GM23338 (cell line): ENCODE results near the gene ATP6V1F. TPM values are rescaled to one million over a fixed set of nuclear protein-coding genes. Genes with fewer than 3 reads are reported as not detected.

Experiments used
- ATAC-seq: fragments of 200-7000 bp; cut with Tn5 transposase; 3 replicates; pipeline ENCODE4 v1.9.1; 2020
- DNase-seq: peaks from one replicate; pipeline ENCODE4 v3.0.0-alpha.2; 2015; ENCODE audit warnings: low spot score
- H2AFZ ChIP-seq: fragments of 200-600 bp; sonication (generic); 2 replicates; pipeline ENCODE4 v1.8.0; 2016; ENCODE audit warnings: antibody characterized with exemption, mild to moderate bottlenecking, moderate library complexity
- H3F3A ChIP-seq: fragments of 200-600 bp; sonication (generic); replicated peaks from 2 replicates; pipeline ENCODE4 v1.8.0; 2017; ENCODE audit warnings: antibody characterized with exemption, mixed run types, low read depth
- H3K27ac ChIP-seq: fragments of 200-600 bp; sonication (generic); 2 replicates; pipeline ENCODE4 v1.6.1; 2016; ENCODE audit warnings: low read depth
- H3K27me3 ChIP-seq: fragments of 200-600 bp; sonication (generic); 2 replicates; pipeline ENCODE4 v1.8.0; 2016; ENCODE audit warnings: mild to moderate bottlenecking, mixed run types, moderate library complexity; ENCODE audit not compliant: insufficient read depth
- H3K36me3 ChIP-seq: fragments of 200-600 bp; sonication (generic); 2 replicates; pipeline ENCODE4 v1.8.0; 2016; ENCODE audit warnings: mild to moderate bottlenecking; ENCODE audit not compliant: insufficient read depth
- H3K4me1 ChIP-seq: fragments of 200-600 bp; sonication (generic); 2 replicates; pipeline ENCODE4 v1.8.0; 2016; ENCODE audit warnings: mild to moderate bottlenecking, moderate library complexity; ENCODE audit not compliant: insufficient read depth
- H3K4me2 ChIP-seq: fragments of 200-600 bp; sonication (generic); 2 replicates; pipeline ENCODE4 v1.7.1; 2017; ENCODE audit warnings: mixed run types
- H3K4me3 ChIP-seq: fragments of 200-600 bp; sonication (generic); 2 replicates; pipeline ENCODE4 v1.6.1; 2016; ENCODE audit warnings: mixed run types
- H3K79me2 ChIP-seq: fragments of 200-600 bp; sonication (generic); replicated peaks from 2 replicates; pipeline ENCODE4 v1.8.0; 2017; ENCODE audit warnings: mild to moderate bottlenecking; ENCODE audit not compliant: insufficient read depth
- H3K9me2 ChIP-seq: fragments of 200-600 bp; sonication (generic); 2 replicates; pipeline ENCODE4 v1.8.0; 2017; ENCODE audit not compliant: insufficient read depth
- H4K20me1 ChIP-seq: fragments of 200-600 bp; sonication (generic); replicated peaks from 2 replicates; pipeline ENCODE4 v1.8.0; 2017; ENCODE audit warnings: mild to moderate bottlenecking; ENCODE audit not compliant: insufficient read depth
- H3K27ac Mint-ChIP-seq: 2 replicates; pipeline ENCODE4 v1.8.0; 2020; ENCODE audit warnings: inconsistent platforms, mild to moderate bottlenecking, moderate library complexity, mixed read lengths
- H3K27me3 Mint-ChIP-seq: 3 replicates; pipeline ENCODE4 v1.8.0; 2022; ENCODE audit warnings: low read depth, mild to moderate bottlenecking, moderate library complexity, mixed read lengths, inconsistent platforms; ENCODE audit not compliant: insufficient read depth, poor library complexity
- H3K36me3 Mint-ChIP-seq: 3 replicates; pipeline ENCODE4 v1.8.0; 2021; ENCODE audit warnings: low read depth, mild to moderate bottlenecking, inconsistent platforms, moderate library complexity, mixed read lengths
- H3K4me1 Mint-ChIP-seq: 3 replicates; pipeline ENCODE4 v1.8.0; 2020; ENCODE audit warnings: mild to moderate bottlenecking, inconsistent platforms, mixed read lengths
- H3K4me3 Mint-ChIP-seq: 3 replicates; pipeline ENCODE4 v1.8.0; 2021; ENCODE audit warnings: moderate library complexity, mild to moderate bottlenecking, inconsistent platforms, mixed read lengths
- H3K9me3 Mint-ChIP-seq: 3 replicates; pipeline ENCODE4 v1.8.0; 2020; ENCODE audit warnings: moderate library complexity, mild to moderate bottlenecking, inconsistent platforms, mixed read lengths
- ETS1 ChIP-seq: IDR thresholded peaks from 2 replicates; pipeline ENCODE4 v1.6.1; 2016; ENCODE audit warnings: antibody characterized with exemption
- EZH2 ChIP-seq: fragments of 200-600 bp; sonication (generic); IDR thresholded peaks from one replicate; pipeline ENCODE4 v1.8.0; 2017; ENCODE audit warnings: antibody characterized with exemption, mild to moderate bottlenecking, low read depth; ENCODE audit not compliant: unreplicated experiment
- EZH2phosphoT487 ChIP-seq: fragments of 200-600 bp; sonication (generic); IDR thresholded peaks from one replicate; pipeline ENCODE4 v1.8.1; 2018; ENCODE audit warnings: antibody characterized with exemption; ENCODE audit not compliant: unreplicated experiment
- REST ChIP-seq: IDR thresholded peaks from one replicate; pipeline ENCODE4 v1.6.1; 2018; ENCODE audit warnings: antibody characterized with exemption; ENCODE audit not compliant: unreplicated experiment
- ZNF114 ChIP-seq: fragments of 250-450 bp; sonication (Bioruptor Pico); IDR thresholded peaks from 2 replicates; pipeline ENCODE4 v1.5.0; 2020; ENCODE audit warnings: mild to moderate bottlenecking, moderate library complexity
- ZNF331 ChIP-seq: fragments of 250-450 bp; sonication (Bioruptor Pico); IDR thresholded peaks from 2 replicates; pipeline ENCODE4 v1.5.0; 2020; ENCODE audit warnings: low read depth, mild to moderate bottlenecking, moderate library complexity
- polyA plus RNA-seq: library from polyadenylated mRNA; unstranded; fragments of >200 nt; fragmentation: Nextera tagmentation; extraction: Ambion mirVana; gene quantifications from 2 replicates; pipeline ENCODE4 v1.2.1, GENCODE V29; 2016
- total RNA-seq: library from RNA; depleted of rRNA; stranded (reverse); fragments of >200 nt; shearing (Covaris generic); gene quantifications from 2 replicates; pipeline ENCODE4 v1.2.3, GENCODE V29; 2014
- TF ChIP-seq, protein P1 (sequence below), 2 experiments: fragments of 200-600 bp in 1 of 2; sonication (generic) in 1 of 2; conservative IDR thresholded peaks; 2 replicates each; pipeline versions ENCODE4 v1.5.1 to v1.6.1; 2016 to 2017; ENCODE audit warnings: antibody characterized with exemption in 2 of 2, low read depth in 2 of 2, mild to moderate bottlenecking in 2 of 2, moderate library complexity in 1 of 2
- TF ChIP-seq, protein P2 (sequence below): fragments of 250-450 bp; sonication (Bioruptor Pico); IDR thresholded peaks from 2 replicates; pipeline ENCODE4 v1.5.0; 2020; ENCODE audit warnings: mild to moderate bottlenecking, moderate library complexity

The ATP6V1F gene
- total and polyA plus RNA-seq, 2 experiments from 2014 or later = 66.5 to 271 TPM

DNA sequence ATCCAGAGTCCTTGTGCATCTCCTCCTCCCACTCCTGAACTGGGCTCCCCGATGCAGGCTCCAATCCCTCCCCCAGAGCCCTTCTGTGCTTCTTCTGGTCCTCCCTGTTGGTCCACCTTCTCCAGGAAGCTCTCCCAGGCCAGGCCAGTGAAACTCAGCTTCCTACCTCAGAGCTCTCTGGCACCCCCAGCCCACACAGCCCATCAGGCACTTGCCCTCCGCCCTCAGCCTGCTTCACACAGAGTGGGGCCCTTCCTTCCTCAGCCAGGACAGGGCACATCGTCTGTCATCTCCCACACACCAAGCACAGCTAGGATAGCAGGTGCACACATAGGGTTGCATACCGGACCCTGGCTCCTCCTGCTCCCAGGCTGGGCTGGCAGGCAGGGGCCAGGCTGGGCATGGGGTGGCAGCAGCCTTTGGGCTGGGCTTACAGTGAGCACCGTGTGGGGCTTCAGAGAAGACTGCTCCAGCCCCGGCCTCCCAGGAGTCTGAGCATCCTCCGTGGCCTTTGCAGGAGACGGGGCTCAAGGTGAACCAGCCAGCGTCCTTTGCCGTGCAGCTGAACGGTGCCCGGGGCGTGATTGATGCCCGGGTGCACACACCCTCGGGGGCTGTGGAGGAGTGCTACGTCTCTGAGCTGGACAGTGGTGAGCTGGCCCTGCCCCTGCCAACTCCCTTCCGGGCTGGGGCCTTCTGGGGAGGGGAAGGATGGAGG, 6.5 kb upstream of the ATP6V1F start:
- H3K4me3 Mint-ChIP-seq = no peak overlapping the region
- H2AFZ ChIP-seq = no peak overlapping the region
- no peaks in the 10 kb centered on the region for H3K79me2 ChIP-seq
- no peak overlapping the region for H3K4me2 ChIP-seq
- TF ChIP-seq REST (no peak), EZH2phosphoT487 (no peak), ZNF331 (CRISPR knock-in tag) (no peak), ETS1 (no peak), ZNF114 (no peak), EZH2 (no peak)
- TF ChIP-seq, protein P1, sequence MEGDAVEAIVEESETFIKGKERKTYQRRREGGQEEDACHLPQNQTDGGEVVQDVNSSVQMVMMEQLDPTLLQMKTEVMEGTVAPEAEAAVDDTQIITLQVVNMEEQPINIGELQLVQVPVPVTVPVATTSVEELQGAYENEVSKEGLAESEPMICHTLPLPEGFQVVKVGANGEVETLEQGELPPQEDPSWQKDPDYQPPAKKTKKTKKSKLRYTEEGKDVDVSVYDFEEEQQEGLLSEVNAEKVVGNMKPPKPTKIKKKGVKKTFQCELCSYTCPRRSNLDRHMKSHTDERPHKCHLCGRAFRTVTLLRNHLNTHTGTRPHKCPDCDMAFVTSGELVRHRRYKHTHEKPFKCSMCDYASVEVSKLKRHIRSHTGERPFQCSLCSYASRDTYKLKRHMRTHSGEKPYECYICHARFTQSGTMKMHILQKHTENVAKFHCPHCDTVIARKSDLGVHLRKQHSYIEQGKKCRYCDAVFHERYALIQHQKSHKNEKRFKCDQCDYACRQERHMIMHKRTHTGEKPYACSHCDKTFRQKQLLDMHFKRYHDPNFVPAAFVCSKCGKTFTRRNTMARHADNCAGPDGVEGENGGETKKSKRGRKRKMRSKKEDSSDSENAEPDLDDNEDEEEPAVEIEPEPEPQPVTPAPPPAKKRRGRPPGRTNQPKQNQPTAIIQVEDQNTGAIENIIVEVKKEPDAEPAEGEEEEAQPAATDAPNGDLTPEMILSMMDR (conservative IDR thresholded peaks at IDR 0.05; ENCODE audit: low read depth in 2 of 2) = no peak
- TF ChIP-seq, protein P2, sequence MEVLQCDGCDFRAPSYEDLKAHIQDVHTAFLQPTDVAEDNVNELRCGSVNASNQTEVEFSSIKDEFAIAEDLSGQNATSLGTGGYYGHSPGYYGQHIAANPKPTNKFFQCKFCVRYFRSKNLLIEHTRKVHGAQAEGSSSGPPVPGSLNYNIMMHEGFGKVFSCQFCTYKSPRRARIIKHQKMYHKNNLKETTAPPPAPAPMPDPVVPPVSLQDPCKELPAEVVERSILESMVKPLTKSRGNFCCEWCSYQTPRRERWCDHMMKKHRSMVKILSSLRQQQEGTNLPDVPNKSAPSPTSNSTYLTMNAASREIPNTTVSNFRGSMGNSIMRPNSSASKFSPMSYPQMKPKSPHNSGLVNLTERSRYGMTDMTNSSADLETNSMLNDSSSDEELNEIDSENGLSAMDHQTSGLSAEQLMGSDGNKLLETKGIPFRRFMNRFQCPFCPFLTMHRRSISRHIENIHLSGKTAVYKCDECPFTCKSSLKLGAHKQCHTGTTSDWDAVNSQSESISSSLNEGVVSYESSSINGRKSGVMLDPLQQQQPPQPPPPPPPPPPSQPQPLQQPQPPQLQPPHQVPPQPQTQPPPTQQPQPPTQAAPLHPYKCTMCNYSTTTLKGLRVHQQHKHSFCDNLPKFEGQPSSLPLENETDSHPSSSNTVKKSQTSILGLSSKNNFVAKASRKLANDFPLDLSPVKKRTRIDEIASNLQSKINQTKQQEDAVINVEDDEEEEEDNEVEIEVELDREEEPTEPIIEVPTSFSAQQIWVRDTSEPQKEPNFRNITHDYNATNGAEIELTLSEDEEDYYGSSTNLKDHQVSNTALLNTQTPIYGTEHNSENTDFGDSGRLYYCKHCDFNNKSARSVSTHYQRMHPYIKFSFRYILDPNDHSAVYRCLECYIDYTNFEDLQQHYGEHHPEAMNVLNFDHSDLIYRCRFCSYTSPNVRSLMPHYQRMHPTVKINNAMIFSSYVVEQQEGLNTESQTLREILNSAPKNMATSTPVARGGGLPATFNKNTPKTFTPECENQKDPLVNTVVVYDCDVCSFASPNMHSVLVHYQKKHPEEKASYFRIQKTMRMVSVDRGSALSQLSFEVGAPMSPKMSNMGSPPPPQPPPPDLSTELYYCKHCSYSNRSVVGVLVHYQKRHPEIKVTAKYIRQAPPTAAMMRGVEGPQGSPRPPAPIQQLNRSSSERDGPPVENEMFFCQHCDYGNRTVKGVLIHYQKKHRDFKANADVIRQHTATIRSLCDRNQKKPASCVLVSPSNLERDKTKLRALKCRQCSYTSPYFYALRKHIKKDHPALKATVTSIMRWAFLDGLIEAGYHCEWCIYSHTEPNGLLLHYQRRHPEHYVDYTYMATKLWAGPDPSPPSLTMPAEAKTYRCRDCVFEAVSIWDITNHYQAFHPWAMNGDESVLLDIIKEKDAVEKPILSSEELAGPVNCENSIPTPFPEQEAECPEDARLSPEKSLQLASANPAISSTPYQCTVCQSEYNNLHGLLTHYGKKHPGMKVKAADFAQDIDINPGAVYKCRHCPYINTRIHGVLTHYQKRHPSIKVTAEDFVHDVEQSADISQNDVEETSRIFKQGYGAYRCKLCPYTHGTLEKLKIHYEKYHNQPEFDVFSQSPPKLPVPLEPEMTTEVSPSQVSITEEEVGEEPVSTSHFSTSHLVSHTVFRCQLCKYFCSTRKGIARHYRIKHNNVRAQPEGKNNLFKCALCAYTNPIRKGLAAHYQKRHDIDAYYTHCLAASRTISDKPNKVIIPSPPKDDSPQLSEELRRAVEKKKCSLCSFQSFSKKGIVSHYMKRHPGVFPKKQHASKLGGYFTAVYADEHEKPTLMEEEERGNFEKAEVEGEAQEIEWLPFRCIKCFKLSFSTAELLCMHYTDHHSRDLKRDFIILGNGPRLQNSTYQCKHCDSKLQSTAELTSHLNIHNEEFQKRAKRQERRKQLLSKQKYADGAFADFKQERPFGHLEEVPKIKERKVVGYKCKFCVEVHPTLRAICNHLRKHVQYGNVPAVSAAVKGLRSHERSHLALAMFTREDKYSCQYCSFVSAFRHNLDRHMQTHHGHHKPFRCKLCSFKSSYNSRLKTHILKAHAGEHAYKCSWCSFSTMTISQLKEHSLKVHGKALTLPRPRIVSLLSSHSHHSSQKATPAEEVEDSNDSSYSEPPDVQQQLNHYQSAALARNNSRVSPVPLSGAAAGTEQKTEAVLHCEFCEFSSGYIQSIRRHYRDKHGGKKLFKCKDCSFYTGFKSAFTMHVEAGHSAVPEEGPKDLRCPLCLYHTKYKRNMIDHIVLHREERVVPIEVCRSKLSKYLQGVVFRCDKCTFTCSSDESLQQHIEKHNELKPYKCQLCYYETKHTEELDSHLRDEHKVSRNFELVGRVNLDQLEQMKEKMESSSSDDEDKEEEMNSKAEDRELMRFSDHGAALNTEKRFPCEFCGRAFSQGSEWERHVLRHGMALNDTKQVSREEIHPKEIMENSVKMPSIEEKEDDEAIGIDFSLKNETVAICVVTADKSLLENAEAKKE (CRISPR knock-in tag) = no peak
- H3K27ac Mint-ChIP-seq = peak overlapping the region; percentile 44; the same call in 1 of the 2 replicates
- H3K27ac ChIP-seq = no peak overlapping the region
- peaks cover 14% of the 10 kb centered on the region for H3K27me3 Mint-ChIP-seq
- no peak overlapping the region for H3K4me3 ChIP-seq
- H4K20me1 ChIP-seq = no peaks in the 10 kb centered on the region
- no peaks in the 10 kb centered on the region for H3K4me1 ChIP-seq
- no peaks in the 10 kb centered on the region for H3K27me3 ChIP-seq
- H3K36me3 ChIP-seq = no peaks in the 10 kb centered on the region
- no peaks in the 10 kb centered on the region for H3F3A ChIP-seq
- no peak for DNase-seq
- no peaks in the 10 kb centered on the region; the same call in 2 of the 3 replicates for H3K36me3 Mint-ChIP-seq
- H3K4me1 Mint-ChIP-seq = peaks cover 22% of the 10 kb centered on the region
- no peak for ATAC-seq
- no peaks in the 10 kb centered on the region for H3K9me2 ChIP-seq
- no peaks in the 10 kb centered on the region for H3K9me3 Mint-ChIP-seq
